Peyer's patch (tissue), 4 donors: ENCODE measurements around the gene IGFBP2. TPM values are rescaled to one million over a fixed set of nuclear protein-coding genes. Genes with fewer than 3 reads are reported as not detected.

Source experiments
- DNase-seq, 3 donors: peaks; one replicate each; pipeline ENCODE4 v3.0.0-alpha.2; 2017 to 2019
- H3K27ac ChIP-seq, 4 donors: fragments of 200-600 bp; sonication (generic); one replicate each; pipeline ENCODE4 v1.5.1; 2016 to 2019
- H3K27me3 ChIP-seq, 2 donors: fragments of 200-600 bp; sonication (generic); one replicate each; pipeline ENCODE4 v1.5.1; 2019
- H3K36me3 ChIP-seq, 3 donors: fragments of 200-600 bp; sonication (generic); one replicate each; pipeline ENCODE4 v1.5.1; 2016 to 2019
- H3K4me1 ChIP-seq, 4 donors: fragments of 200-600 bp; sonication (generic); one replicate each; pipeline ENCODE4 v1.5.1; 2016 to 2019
- H3K4me3 ChIP-seq, 4 donors: fragments of 200-600 bp; sonication (generic); 1 replicate in 3 of 4; 2 replicates in 1 of 4; pipeline ENCODE4 v1.5.1; 2016 to 2019; ENCODE audit warnings: mild to moderate bottlenecking in 1 of 4
- H3K9me3 ChIP-seq, 4 donors: fragments of 200-600 bp; sonication (generic); one replicate each; pipeline ENCODE4 v1.5.1; 2016 to 2019; ENCODE audit warnings: mild to moderate bottlenecking in 1 of 4
- CTCF ChIP-seq, 6 experiments: fragments of 450-650 bp in 4 of 6; fragments of 200-600 bp in 2 of 6; sonication (generic) in 1 of 6; IDR thresholded peaks; one replicate each; pipeline ENCODE4 v1.5.1; 2017 to 2019; ENCODE audit warnings: antibody characterized with exemption in 6 of 6, mild to moderate bottlenecking in 3 of 6, moderate library complexity in 1 of 6
- POLR2A ChIP-seq, 2 donors: fragments of 450-650 bp; IDR thresholded peaks; one replicate each; pipeline ENCODE4 v1.5.1; 2017; ENCODE audit warnings: antibody characterized with exemption in 2 of 2, mild to moderate bottlenecking in 2 of 2, moderate library complexity in 2 of 2
- total RNA-seq, 4 donors: library from RNA; depleted of rRNA; stranded (reverse); fragments of >200 nt; gene quantifications; one replicate each; pipeline ENCODE4 v1.1.0, GENCODE V29; 2016

The IGFBP2 gene
- total RNA-seq, 4 donors from 2014 or later = 24.8 to 51.9 (median 44.6) TPM

- no peak overlapping the region for H3K27ac ChIP-seq
- H3K4me1 ChIP-seq = no peaks in the 10 kb centered on the region
- no peak overlapping the region for H3K4me3 ChIP-seq
- DNase-seq = no peak
- H3K36me3 ChIP-seq = no peaks in the 10 kb centered on the region
- TF ChIP-seq POLR2A (IDR thresholded peaks at IDR 0.05) = no peak
- TF ChIP-seq CTCF (IDR thresholded peaks at IDR 0.05) = no peak
- H3K27me3 ChIP-seq = no peaks in the 10 kb centered on the region
- H3K9me3 ChIP-seq = no peaks in the 10 kb centered on the region
These were observed 12.9 kb downstream of the IGFBP2 start for GRCh38 chr2:216646116-216646515.

- no peaks in the 10 kb centered on the region for H3K4me1 ChIP-seq
- H3K9me3 ChIP-seq = no peaks in the 10 kb centered on the region
- H3K27ac ChIP-seq = no peak overlapping the region
- H3K4me3 ChIP-seq = no peak overlapping the region
- TF ChIP-seq CTCF (IDR thresholded peaks at IDR 0.05) = no peak
- TF ChIP-seq POLR2A (IDR thresholded peaks at IDR 0.05) = no peak
- no peak for DNase-seq
- H3K36me3 ChIP-seq = no peaks in the 10 kb centered on the region
- H3K27me3 ChIP-seq = no peaks in the 10 kb centered on the region
These were observed 14.9 kb downstream of the IGFBP2 start for GRCh38 chr2:216648105-216648504.

GRCh38 chr2:216649574-216649973 lies 16.4 kb downstream of the IGFBP2 start:
- Histone ChIP-seq H3K4me1 (peaks cover 0 to 4% (median 0%) of the 10 kb centered on the region in 4 donors), H3K36me3 (no peaks in the 10 kb centered on the region), H3K27me3 (no peaks in the 10 kb centered on the region), H3K9me3 (no peaks in the 10 kb centered on the region), H3K4me3 (no peak overlapping the region), H3K27ac (no peak overlapping the region)
- TF ChIP-seq CTCF (IDR thresholded peaks at IDR 0.05) (no peak), POLR2A (IDR thresholded peaks at IDR 0.05) (no peak)
- no peak for DNase-seq

- Histone ChIP-seq H3K4me3 (no peak overlapping the region), H3K27me3 (no peaks in the 10 kb centered on the region), H3K27ac (no peak overlapping the region), H3K9me3 (no peaks in the 10 kb centered on the region), H3K4me1 (peaks cover 0 to 4% (median 0%) of the 10 kb centered on the region in 4 donors), H3K36me3 (no peaks in the 10 kb centered on the region)
- no peak for TF ChIP-seq POLR2A (IDR thresholded peaks at IDR 0.05)
- no peak for TF ChIP-seq CTCF (IDR thresholded peaks at IDR 0.05)
- no peak for DNase-seq
These were observed 17.5 kb downstream of the IGFBP2 start for GRCh38 chr2:216650626-216651257.

GRCh38 chr2:216651351-216651881 lies 18.2 kb downstream of the IGFBP2 start:
- Histone ChIP-seq H3K27ac (no peak overlapping the region), H3K36me3 (no peaks in the 10 kb centered on the region), H3K4me1 (peaks cover 0 to 4% (median 0%) of the 10 kb centered on the region in 4 donors), H3K27me3 (no peaks in the 10 kb centered on the region), H3K9me3 (no peaks in the 10 kb centered on the region), H3K4me3 (no peak overlapping the region)
- TF ChIP-seq CTCF (IDR thresholded peaks at IDR 0.05) (no peak), POLR2A (IDR thresholded peaks at IDR 0.05) (no peak)
- DNase-seq = no peak
